ENCODE measurements around the gene HPCA.

Gene HPCA

GRCh38 chr1:32897082-32898049 is 11.1 kb downstream of the HPCA start:
- no peak for TF ChIP-seq CREB5 (CRISPR knock-in tag; IDR thresholded peaks at IDR 0.05; ENCODE audit: low read depth)
- TF ChIP-seq ZFP3 (CRISPR knock-in tag; IDR thresholded peaks at IDR 0.05) = peak; percentile 81
- no peak for TF ChIP-seq BACH2 (CRISPR knock-in tag; IDR thresholded peaks at IDR 0.05; ENCODE audit: borderline replicate concordance)
- ATAC-seq = no peak

GRCh38 chr1:32898056-32898455 is 11.8 kb downstream of the HPCA start:
- no peak for ATAC-seq
- TF ChIP-seq TOX (CRISPR knock-in tag; IDR thresholded peaks at IDR 0.05; ENCODE audit: borderline replicate concordance) (no peak), POU6F1 (CRISPR knock-in tag; IDR thresholded peaks at IDR 0.05; ENCODE audit: borderline replicate concordance, low read depth) (no peak), ISL1 (CRISPR knock-in tag; IDR thresholded peaks at IDR 0.05) (no peak), PPARA (CRISPR knock-in tag; IDR thresholded peaks at IDR 0.05; ENCODE audit: borderline replicate concordance) (no peak), GLIS3 (CRISPR knock-in tag; IDR thresholded peaks at IDR 0.05) (no peak), TCF4 (CRISPR knock-in tag; IDR thresholded peaks at IDR 0.05; ENCODE audit: borderline replicate concordance) (no peak)

GRCh38 chr1:32898958-32899357 is 12.7 kb downstream of the HPCA start:
- ATAC-seq = no peak
- TF ChIP-seq ISL1 (CRISPR knock-in tag; IDR thresholded peaks at IDR 0.05) (no peak), ZNF565 (CRISPR knock-in tag; conservative IDR thresholded peaks at IDR 0.05; ENCODE audit: low read depth) (no peak), ZNF70 (CRISPR knock-in tag; IDR thresholded peaks at IDR 0.05) (no peak), GLIS3 (CRISPR knock-in tag; IDR thresholded peaks at IDR 0.05) (no peak), TOX (CRISPR knock-in tag; IDR thresholded peaks at IDR 0.05; ENCODE audit: borderline replicate concordance) (no peak), CSDC2 (CRISPR knock-in tag; IDR thresholded peaks at IDR 0.05) (no peak)

GRCh38 chr1:32899586-32900296 is 13.4 kb downstream of the HPCA start:
- ATAC-seq = peak; percentile 61
- no peak for TF ChIP-seq CREB5 (CRISPR knock-in tag; IDR thresholded peaks at IDR 0.05; ENCODE audit: low read depth)
- no peak for TF ChIP-seq CSRNP3 (CRISPR knock-in tag; IDR thresholded peaks at IDR 0.05)
- TF ChIP-seq ZC3H10 (CRISPR knock-in tag; IDR thresholded peaks at IDR 0.05) = no peak
- no peak for TF ChIP-seq RARB (CRISPR knock-in tag; IDR thresholded peaks at IDR 0.05)
- TF ChIP-seq TCF4 (CRISPR knock-in tag; IDR thresholded peaks at IDR 0.05; ENCODE audit: borderline replicate concordance) = no peak
- TF ChIP-seq ZNF70 (CRISPR knock-in tag; IDR thresholded peaks at IDR 0.05) = no peak
- TF ChIP-seq TOX (CRISPR knock-in tag; IDR thresholded peaks at IDR 0.05; ENCODE audit: borderline replicate concordance) = no peak
- no peak for TF ChIP-seq ISL1 (CRISPR knock-in tag; IDR thresholded peaks at IDR 0.05)
- TF ChIP-seq OSR1 (CRISPR knock-in tag; IDR thresholded peaks at IDR 0.05) = no peak
- no peak for TF ChIP-seq CSDC2 (CRISPR knock-in tag; IDR thresholded peaks at IDR 0.05)
- TF ChIP-seq ZNF565 (CRISPR knock-in tag; conservative IDR thresholded peaks at IDR 0.05; ENCODE audit: low read depth) = no peak
- TF ChIP-seq ZNF8 (CRISPR knock-in tag; IDR thresholded peaks at IDR 0.05) = no peak
- TF ChIP-seq ZFP3 (CRISPR knock-in tag; IDR thresholded peaks at IDR 0.05) = no peak
- no peak for TF ChIP-seq PATZ1 (CRISPR knock-in tag; IDR thresholded peaks at IDR 0.05; ENCODE audit: borderline replicate concordance)
- TF ChIP-seq GLIS3 (CRISPR knock-in tag; IDR thresholded peaks at IDR 0.05) = no peak
- no peak for TF ChIP-seq POU6F1 (CRISPR knock-in tag; IDR thresholded peaks at IDR 0.05; ENCODE audit: borderline replicate concordance, low read depth)
- TF ChIP-seq TSHZ2 (CRISPR knock-in tag; IDR thresholded peaks at IDR 0.05) = no peak
- TF ChIP-seq SNAI2 (CRISPR knock-in tag; IDR thresholded peaks at IDR 0.05) = no peak
